Measurements from ENCODE around the gene SH3RF2.

GRCh38 chr5:146051678-146052077 lies 115.3 kb downstream of the SH3RF2 start:
- TF ChIP-seq CTCF (IDR thresholded peaks at IDR 0.05 in 4 of 5, conservative IDR thresholded peaks at IDR 0.05 in 1 of 5) (no peak), POLR2A (IDR thresholded peaks at IDR 0.05) (no peak)
